Panc1 (cell line): Measurements from ENCODE around the gene TTC9C. TPM values are rescaled to one million over a fixed set of nuclear protein-coding genes. Genes with fewer than 3 reads are reported as not detected.

Experiments used
- ATAC-seq: fragments of 200-7000 bp; cut with Tn5 transposase; 2 replicates; pipeline ENCODE4 v1.9.1; 2020; ENCODE audit warnings: mild to moderate bottlenecking, moderate library complexity
- BruUV-seq: library from RNA; stranded (reverse); fragments of 400-500 nt; replicated peaks from 2 replicates; lab custom pipeline; 2021; lab: Mats Ljungman, UMichigan
- CTCF ChIA-PET: fragments of 300-600 bp; sonication (Branson Sonifier 250); formaldehyde crosslinking; loops from one replicate; lab custom pipeline; 2022; ENCODE audit warnings: antibody characterized with exemption; lab: Charles Lee
- POLR2A ChIA-PET: fragments of 300-600 bp; sonication (Branson Sonifier 250); formaldehyde crosslinking; loops from one replicate; lab custom pipeline; 2022; ENCODE audit warnings: antibody characterized with exemption; lab: Charles Lee
- DNase-seq: peaks from one replicate; pipeline ENCODE4 v3.0.0-alpha.2; 2010; ENCODE audit warnings: low read depth, low spot score
- H3K27ac ChIP-seq: 2 replicates; pipeline ENCODE4 v1.5.1; 2011; ENCODE audit warnings: mild to moderate bottlenecking, low read length, inconsistent platforms
- H3K27me3 ChIP-seq: fragments of 200-500 bp; sonication (Bioruptor generic); 2 replicates; pipeline ENCODE4 v1.6.0; 2014; ENCODE audit warnings: low read length, inconsistent platforms; ENCODE audit not compliant: control insufficient read depth, insufficient read depth
- H3K36me3 ChIP-seq: fragments of 200-500 bp; sonication (Bioruptor generic); 2 replicates; pipeline ENCODE4 v1.5.1; 2014; ENCODE audit warnings: inconsistent platforms, mild to moderate bottlenecking, low read length, moderate library complexity; ENCODE audit not compliant: control insufficient read depth, insufficient read depth
- H3K4me1 ChIP-seq: 2 replicates; pipeline ENCODE4 v1.5.1; 2011; ENCODE audit warnings: inconsistent platforms, mild to moderate bottlenecking, low read length, moderate library complexity; ENCODE audit not compliant: control insufficient read depth, insufficient read depth
- H3K4me3 ChIP-seq, 2 experiments: 2 replicates each; pipeline ENCODE4 v1.5.1; 2011 to 2012; ENCODE audit warnings: low read depth in 2 of 2, low read length in 2 of 2, mild to moderate bottlenecking in 2 of 2, inconsistent platforms in 1 of 2, moderate library complexity in 1 of 2
- H3K9me3 ChIP-seq: fragments of 200-500 bp; sonication (Bioruptor generic); 2 replicates; pipeline ENCODE4 v1.5.1; 2014; ENCODE audit warnings: low read depth, mild to moderate bottlenecking, inconsistent platforms, low read length, moderate library complexity; ENCODE audit not compliant: control insufficient read depth, insufficient read depth
- POLR2AphosphoS5 ChIP-seq: IDR thresholded peaks from 2 replicates; pipeline ENCODE4 v1.6.1; 2012; ENCODE audit warnings: mild to moderate bottlenecking, low read depth, low read length, moderate library complexity
- SIN3A ChIP-seq: IDR thresholded peaks from 2 replicates; pipeline ENCODE4 v1.6.1; 2012; ENCODE audit warnings: low read depth, mild to moderate bottlenecking, low read length, moderate library complexity, borderline replicate concordance; ENCODE audit not compliant: insufficient read depth
- TCF7L2 ChIP-seq: IDR thresholded peaks from 2 replicates; pipeline ENCODE4 v1.6.1; 2011; ENCODE audit warnings: mild to moderate bottlenecking, low read depth, low read length, inconsistent platforms
- in situ Hi-C: cut with HindIII; loops from 2 replicates; pipeline ENCODE4 v1.10.0; 2016; ENCODE audit warnings: low sequenced_read_pairs, low pct_unique_long_range_greater_than_20kb
- intact Hi-C: fragments of 100-400 bp; cut with micrococcal nuclease; formaldehyde crosslinking; loops from one replicate; pipeline ENCODE4 v1.10.0; 2022; ENCODE audit not compliant: unreplicated experiment
- total RNA-seq: library from RNA; stranded (reverse); gene quantifications from one replicate; pipeline ENCODE4 v1.2.1, GENCODE V29; 2021; ENCODE audit not compliant: unreplicated experiment
- TF ChIP-seq, protein P1 (sequence below): fragments of 450-650 bp; IDR thresholded peaks from 2 replicates; pipeline ENCODE4 v1.5.1; 2017; ENCODE audit warnings: mild to moderate bottlenecking
- TF ChIP-seq, protein P2 (sequence below), 2 experiments: IDR thresholded peaks; 2 replicates each; pipeline ENCODE4 v1.6.1; 2011 to 2012; ENCODE audit warnings: low read depth in 2 of 2, control low read depth in 1 of 2, low read length in 1 of 2, mild to moderate bottlenecking in 1 of 2, moderate library complexity in 1 of 2; ENCODE audit not compliant: insufficient read depth in 1 of 2

TTC9C gene
- total RNA-seq, 1 experiment from 2014 or later = 39.4 TPM

DNA sequence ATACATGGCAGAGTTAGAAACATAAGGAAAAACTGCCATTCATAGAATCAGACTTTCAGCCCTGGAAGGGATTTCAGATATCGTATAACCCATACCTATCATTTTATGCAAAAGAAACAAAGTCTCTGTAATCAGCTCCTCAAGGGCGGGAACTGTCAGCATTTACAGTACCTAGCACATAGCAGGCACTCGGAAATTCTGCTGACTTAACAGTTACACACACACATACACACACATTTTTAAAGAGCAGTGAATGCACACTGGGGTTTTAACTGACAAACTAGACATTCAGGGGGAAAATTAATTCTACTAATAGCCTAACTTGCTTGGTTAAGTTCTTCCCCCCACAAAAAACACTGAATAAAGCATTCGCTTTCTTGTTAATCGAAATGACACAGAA lies 12.1 kb upstream of the TTC9C start:
- ATAC-seq (no peak), DNase-seq (no peak)
- Histone ChIP-seq H3K27ac (no peak overlapping the region), H3K27me3 (no peaks in the 10 kb centered on the region), H3K4me3 (no peak overlapping the region), H3K36me3 (peaks cover 41% of the 10 kb centered on the region), H3K4me1 (peaks cover 4% of the 10 kb centered on the region; the same call in 1 of the 2 replicates), H3K9me3 (no peaks in the 10 kb centered on the region)
- no TSS peak for BruUV-seq
- in situ Hi-C loops (no loop called here), intact Hi-C loops (no loop called here)
- ChIA-PET POLR2A (interaction anchor here (0.7 kb wide), 1 partner anchor 356 kb away, joined by 3 read pairs; no protein-coding TSS in a partner anchor), CTCF (no interaction called here)
- TF ChIP-seq POLR2AphosphoS5 (no peak), SIN3A (no peak)

DNA sequence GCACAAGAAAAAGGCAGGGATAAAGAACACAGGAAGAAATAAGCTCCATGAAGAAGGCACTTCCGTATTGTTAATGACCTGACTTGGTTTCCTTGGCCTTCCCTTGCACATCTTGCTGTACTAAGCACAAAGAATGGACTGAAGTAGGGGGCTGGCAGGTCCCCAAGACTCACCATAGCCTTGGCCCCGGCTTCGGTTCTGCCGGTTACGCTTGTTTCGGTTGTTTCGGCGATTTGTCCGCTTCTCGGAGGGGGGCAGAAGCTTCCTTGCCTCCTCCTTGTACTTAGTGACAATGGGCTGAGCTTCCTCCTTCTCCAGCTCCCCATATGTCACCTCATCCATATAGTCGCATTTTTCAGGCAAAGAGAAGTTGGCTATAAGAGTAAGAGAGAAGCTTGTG lies 11.5 kb upstream of the TTC9C start:
- Histone ChIP-seq H3K9me3 (no peaks in the 10 kb centered on the region), H3K36me3 (peaks cover 47% of the 10 kb centered on the region), H3K27me3 (no peaks in the 10 kb centered on the region), H3K27ac (no peak overlapping the region), H3K4me3 (no peak overlapping the region), H3K4me1 (peaks cover 4% of the 10 kb centered on the region; the same call in 1 of the 2 replicates)
- POLR2A ChIA-PET = no interaction called here
- in situ Hi-C loops = no loop called here
- TF ChIP-seq, protein P1, sequence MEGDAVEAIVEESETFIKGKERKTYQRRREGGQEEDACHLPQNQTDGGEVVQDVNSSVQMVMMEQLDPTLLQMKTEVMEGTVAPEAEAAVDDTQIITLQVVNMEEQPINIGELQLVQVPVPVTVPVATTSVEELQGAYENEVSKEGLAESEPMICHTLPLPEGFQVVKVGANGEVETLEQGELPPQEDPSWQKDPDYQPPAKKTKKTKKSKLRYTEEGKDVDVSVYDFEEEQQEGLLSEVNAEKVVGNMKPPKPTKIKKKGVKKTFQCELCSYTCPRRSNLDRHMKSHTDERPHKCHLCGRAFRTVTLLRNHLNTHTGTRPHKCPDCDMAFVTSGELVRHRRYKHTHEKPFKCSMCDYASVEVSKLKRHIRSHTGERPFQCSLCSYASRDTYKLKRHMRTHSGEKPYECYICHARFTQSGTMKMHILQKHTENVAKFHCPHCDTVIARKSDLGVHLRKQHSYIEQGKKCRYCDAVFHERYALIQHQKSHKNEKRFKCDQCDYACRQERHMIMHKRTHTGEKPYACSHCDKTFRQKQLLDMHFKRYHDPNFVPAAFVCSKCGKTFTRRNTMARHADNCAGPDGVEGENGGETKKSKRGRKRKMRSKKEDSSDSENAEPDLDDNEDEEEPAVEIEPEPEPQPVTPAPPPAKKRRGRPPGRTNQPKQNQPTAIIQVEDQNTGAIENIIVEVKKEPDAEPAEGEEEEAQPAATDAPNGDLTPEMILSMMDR = no peak
- TF ChIP-seq TCF7L2 (no peak), POLR2AphosphoS5 (no peak), SIN3A (no peak)
- TF ChIP-seq, protein P2, sequence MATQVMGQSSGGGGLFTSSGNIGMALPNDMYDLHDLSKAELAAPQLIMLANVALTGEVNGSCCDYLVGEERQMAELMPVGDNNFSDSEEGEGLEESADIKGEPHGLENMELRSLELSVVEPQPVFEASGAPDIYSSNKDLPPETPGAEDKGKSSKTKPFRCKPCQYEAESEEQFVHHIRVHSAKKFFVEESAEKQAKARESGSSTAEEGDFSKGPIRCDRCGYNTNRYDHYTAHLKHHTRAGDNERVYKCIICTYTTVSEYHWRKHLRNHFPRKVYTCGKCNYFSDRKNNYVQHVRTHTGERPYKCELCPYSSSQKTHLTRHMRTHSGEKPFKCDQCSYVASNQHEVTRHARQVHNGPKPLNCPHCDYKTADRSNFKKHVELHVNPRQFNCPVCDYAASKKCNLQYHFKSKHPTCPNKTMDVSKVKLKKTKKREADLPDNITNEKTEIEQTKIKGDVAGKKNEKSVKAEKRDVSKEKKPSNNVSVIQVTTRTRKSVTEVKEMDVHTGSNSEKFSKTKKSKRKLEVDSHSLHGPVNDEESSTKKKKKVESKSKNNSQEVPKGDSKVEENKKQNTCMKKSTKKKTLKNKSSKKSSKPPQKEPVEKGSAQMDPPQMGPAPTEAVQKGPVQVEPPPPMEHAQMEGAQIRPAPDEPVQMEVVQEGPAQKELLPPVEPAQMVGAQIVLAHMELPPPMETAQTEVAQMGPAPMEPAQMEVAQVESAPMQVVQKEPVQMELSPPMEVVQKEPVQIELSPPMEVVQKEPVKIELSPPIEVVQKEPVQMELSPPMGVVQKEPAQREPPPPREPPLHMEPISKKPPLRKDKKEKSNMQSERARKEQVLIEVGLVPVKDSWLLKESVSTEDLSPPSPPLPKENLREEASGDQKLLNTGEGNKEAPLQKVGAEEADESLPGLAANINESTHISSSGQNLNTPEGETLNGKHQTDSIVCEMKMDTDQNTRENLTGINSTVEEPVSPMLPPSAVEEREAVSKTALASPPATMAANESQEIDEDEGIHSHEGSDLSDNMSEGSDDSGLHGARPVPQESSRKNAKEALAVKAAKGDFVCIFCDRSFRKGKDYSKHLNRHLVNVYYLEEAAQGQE (IDR thresholded peaks at IDR 0.05; ENCODE audit: insufficient read depth in 1 of 2, low read depth in 2 of 2, low read length in 1 of 2) = no peak
- CTCF ChIA-PET = no interaction called here
- DNase-seq (no peak), ATAC-seq (no peak)
- intact Hi-C loops = no loop called here
- no TSS peak for BruUV-seq

DNA sequence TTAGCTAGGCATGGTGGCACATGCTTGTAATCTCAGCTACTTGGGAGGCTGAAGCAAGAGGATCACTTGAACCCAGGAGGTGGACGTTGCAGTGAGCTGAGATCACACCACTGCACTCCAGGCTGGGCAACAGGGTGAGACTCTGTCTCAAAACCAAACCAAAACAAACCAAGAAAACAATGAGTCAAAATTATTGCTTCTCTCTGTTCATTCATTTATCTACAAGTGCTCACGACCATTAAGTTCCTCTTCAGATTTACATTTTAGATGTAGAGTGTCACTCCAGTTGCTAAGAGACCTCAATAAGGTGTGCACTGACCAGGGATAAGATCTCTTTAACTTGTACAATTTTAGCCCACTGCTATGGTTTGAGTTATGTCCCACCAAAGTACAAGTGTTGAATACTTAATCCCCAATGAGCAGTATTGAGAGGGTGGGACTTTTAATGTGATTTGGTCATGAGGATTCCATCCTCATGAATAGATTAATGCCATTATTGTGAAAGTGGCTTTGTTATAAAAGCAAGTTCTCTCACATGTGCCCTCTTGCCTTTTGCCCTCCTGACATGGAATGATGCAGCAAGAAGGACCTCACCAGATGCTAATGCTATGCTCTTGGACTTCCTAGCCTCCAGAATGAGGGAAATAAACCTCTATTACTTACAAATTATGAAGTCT lies 8.8 kb upstream of the TTC9C start:
- ATAC-seq (no peak), DNase-seq (no peak)
- in situ Hi-C loops = no loop called here
- POLR2A ChIA-PET = no interaction called here
- CTCF ChIA-PET = no interaction called here
- TF ChIP-seq, protein P1 = no peak
- TF ChIP-seq, protein P2 (IDR thresholded peaks at IDR 0.05; ENCODE audit: insufficient read depth in 1 of 2, low read depth in 2 of 2, low read length in 1 of 2) = no peak
- H3K27ac ChIP-seq = no peak overlapping the region
- H3K9me3 ChIP-seq = no peaks in the 10 kb centered on the region
- H3K4me1 ChIP-seq = peaks cover 4% of the 10 kb centered on the region
- H3K4me3 ChIP-seq = no peak overlapping the region
- H3K27me3 ChIP-seq = no peaks in the 10 kb centered on the region
- intact Hi-C loops = no loop called here
- peaks cover 61% of the 10 kb centered on the region for H3K36me3 ChIP-seq
- BruUV-seq = no TSS peak
